GM21529 (cell line): ENCODE measurements around the gene GPX2.
A peak's percentile ranks its signal among the peaks of the same experiment; 100 is the strongest.

Experiments used
- ATAC-seq: cut with Tn5 transposase; IDR thresholded peaks from one replicate; pipeline ENCODE4 v1.9.1; 2021; ENCODE audit not compliant: unreplicated experiment

Gene GPX2

GRCh38 chr14:64942531-64943111, at the start of gene GPX2:
TSS of gene GPX2 (minus strand) at chr14:64942745. CDS start at chr14:64942726, 19 bp downstream.
- ATAC-seq: no peak

GRCh38 chr14:64990939-64991338, 48.4 kb upstream of the GPX2 start:
- no peak for ATAC-seq

GRCh38 chr14:64990296-64990695, 47.8 kb upstream of the GPX2 start:
- no peak for ATAC-seq

- ATAC-seq: no peak
Measured at GRCh38 chr14:64987438-64987767, 44.9 kb upstream of the GPX2 start.

- ATAC-seq: peak; percentile 92
Measured at GRCh38 chr14:64986648-64987437, 44.3 kb upstream of the GPX2 start, which contains the start of gene FNTB. TSS of gene FNTB (plus strand) at chr14:64986895. CDS start at chr14:64986954, 59 bp downstream.

- no peak for ATAC-seq
Measured at GRCh38 chr14:64983439-64984310, 41.1 kb upstream of the GPX2 start.

DNA sequence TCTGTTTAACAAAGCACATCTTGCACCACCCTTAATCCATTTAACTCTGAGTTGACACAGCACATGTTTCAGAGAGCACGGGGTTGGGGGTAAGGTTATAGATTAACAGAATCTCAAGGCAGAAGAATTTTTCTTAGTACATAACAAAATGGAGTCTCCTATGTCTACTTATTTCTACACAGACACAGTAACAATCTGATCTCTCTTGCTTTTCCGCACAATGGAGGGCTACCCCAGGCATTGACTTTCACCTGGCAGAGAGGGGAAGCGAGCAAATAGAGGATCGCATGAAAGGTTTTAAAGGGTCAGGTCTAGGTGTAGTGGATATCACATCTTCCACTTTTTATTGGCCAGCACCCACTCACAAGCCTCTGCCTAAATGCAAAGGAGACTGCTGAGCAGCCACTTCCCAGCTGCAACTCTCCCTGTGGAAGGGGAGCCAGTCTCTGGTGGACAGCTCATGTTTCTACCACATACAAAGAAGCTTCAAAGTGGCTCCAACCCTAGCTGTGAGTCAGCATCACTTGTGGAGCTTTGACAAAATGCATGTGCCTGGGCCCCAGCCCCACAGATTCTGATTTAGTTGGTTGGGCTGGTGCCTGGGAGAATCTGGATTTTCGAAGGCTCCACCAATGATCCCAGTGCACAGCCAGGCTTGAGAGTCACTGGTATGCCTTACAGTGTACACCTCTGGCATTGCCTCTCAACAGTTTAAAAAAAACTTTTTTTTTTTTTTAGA, 37.0 kb upstream of the GPX2 start:
- ATAC-seq: no peak

DNA sequence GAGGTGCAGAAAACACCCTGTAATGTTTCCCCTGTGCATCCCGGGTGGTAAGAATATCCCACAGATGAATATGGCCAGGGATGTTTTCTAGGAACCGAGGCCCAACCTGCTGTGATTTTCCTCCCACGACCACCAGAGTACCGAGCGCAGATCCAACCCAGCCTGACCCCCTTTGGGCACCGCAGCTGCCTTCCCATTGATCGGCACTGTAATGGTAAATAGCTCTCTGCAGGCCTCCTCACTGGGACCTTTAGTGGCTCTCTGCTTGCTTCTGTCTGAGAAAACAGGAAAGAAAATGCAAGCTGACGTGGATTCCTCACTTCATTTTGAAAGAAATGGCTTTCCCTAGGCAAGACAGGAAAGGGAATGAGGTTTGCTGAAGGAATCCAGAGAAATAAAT, 32.0 kb upstream of the GPX2 start:
- ATAC-seq: no peak

DNA sequence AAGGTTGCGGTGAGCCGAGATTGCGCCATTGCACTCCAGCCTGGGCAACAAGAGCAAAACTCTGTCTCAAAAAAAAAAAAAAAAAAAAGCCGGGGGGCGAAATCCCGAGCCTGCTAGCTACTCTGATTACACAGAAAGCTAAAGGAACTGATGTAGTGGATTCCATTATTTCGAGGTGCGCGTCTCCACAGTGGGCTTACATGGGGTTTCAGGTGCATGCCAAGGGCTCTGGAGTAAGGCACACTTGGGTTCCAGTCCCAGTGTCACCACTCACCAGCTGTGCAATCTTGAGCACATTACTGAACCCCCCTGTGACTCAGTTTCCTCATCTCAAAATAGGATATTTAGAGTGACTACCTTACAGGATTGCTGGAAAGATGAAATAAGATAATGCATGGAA, 31.3 kb upstream of the GPX2 start:
- ATAC-seq: no peak

DNA sequence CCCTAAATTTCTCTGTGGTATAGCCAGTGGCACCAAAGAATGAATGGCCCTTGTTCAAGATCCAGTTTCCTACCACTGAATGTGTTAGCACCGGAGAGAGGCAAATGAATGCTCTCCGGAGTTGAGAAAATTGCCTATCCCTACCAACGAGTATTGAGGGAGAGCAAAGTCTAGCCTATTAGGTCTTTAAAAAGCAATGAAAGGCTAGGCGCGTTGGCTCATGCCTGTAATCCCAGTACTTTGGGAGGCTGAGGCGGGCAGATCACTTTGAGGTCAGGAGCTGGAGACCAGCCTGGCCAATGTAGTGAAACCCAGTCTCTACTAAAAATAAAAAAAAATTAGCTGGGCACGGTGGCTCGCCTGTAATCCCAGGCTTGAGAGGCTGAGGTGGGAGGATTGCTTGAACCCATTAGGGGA, 30.5 kb upstream of the GPX2 start:
- ATAC-seq: no peak

DNA sequence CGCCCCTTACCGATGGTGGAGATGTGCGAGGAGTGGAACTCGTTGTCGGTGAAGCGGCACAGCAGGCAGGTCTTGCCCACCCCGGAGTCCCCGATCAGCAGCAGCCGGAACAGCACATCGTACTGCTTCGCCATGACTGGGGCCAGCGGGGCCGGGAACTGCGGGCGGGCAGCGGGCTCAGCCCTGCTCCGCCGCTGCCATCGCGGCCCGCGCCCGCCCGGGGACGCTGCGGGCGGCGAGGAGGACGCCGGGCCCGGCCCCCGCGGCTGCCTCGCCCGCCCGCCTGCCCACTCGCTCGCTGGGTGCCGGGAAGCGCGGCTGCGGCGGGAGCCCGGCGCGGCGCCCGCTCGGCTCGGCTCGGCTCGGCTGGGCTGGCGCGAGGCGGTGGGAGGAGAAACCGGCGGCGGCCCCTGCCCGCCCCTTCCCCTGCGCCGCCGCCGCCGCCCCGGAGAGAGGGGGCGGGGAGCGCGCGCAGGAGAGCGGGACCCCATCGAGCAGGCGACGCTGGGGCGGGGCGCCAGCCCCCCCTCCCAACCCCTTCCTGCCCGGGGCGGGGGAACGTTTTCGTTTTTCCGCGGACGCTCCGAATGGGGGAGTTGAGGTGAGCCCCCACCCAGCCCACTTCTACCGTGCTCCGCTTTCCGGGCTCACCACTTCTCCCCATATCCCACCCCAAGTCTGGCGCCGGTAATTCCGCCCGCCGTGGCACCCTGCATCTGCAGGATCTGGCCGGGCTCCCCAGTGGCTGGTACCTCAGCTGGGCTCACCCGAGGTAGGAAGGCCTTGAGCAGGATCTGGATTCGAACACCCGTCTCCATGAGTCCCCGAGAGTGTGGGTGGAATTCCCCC, 29.6 kb upstream of the GPX2 start, which contains the start of gene RAB15:
TSS of gene RAB15 (minus strand) at position 394 of the 849 bp plus-strand sequence. CDS start at position 134, 260 bp downstream.
- peak; percentile 47 for ATAC-seq

DNA sequence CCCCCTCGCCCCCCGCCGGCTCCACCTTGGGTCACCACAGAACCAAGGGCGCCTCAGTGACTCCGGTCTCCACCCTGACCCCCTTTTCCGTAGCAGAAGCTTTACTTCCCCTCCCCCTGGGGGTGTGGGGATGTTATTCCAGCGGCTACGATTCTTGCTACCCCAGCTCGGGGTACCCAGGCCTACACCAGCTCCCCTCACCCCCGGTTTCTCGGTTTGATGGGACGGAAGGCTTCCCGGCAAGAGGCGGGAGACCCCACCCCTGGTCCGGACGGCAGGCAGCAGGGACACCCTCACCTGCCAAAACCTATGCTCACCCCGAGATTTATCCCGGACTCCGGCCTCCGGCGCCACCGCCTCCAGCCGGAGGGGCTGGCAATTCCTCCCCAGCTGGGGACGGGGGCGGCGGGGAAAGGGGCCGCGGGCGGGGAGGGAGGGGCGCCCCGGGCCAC, 29.0 kb upstream of the GPX2 start:
- no peak for ATAC-seq

DNA sequence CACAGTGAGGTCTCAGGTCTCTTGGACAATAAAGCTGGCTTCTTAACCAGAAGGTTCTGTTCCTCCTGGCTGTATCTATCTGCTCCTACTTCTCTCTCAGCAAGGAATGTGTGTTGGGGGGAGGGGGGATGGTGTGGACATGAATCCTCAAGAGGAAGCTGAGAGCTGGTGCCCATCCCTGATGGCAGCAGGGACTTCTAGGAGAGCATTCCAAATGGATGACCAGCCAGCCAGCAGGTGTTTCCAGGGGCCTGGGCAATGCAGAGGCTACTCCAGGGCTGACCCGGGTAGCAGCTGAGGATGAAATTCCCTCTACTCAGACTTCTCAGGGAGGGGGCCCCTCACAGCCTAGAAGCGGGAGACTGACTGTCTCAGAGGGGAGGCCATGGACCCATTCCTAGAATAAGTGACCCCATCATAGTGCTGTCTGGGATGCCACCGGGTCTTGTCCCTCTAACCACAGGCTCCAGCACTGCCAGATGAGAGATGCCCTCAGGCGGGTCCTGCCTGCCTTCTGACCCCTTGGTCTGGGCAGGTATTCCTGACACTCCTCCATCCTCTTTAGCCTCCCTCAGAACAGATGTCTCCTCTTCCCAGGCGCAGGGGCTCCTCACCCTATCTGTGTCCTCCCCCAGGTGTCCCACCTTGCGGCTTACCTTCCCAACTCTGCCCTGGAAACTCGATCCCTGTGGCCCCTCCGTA, 28.4 kb upstream of the GPX2 start:
- ATAC-seq: no peak

DNA sequence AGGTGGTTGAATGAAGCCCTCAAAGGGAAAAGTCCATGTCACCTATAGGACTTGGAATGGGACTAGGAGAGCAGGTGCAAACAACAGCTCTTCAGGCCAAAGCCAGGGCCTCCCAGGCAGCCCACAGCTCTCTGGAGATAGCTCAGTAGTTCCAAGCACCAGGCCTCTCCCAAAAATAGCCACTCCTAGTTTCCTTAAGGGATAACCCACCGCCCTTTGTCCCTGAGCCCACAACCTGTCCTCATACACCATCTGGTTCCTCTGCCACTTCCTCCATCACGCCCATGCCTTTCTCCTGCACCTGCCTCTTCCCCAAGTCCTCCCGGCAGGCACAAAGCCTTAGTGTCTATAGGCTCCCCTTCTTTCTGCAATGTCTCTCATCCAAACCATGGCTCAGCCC, 27.5 kb upstream of the GPX2 start:
- ATAC-seq: no peak

DNA sequence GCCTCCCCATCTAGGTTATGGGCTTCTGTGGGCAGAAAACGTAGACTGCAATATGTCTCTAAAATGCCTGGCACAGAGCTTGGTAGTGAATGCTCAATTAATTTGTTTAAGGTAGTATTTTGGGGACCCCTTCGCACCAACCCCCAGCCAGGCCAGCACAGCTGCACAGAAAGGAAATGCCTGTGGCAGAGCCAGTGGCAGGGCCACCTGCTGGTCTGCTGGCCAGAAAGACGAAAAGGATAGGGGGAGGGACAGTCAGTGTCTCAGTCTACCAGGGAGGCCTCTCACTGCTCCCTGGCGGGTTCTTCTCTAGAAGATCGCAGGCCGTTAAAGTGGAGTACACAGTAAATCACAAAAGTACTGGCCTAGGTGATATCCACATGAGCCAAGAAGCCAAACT, 26.1 kb upstream of the GPX2 start:
- ATAC-seq: no peak

DNA sequence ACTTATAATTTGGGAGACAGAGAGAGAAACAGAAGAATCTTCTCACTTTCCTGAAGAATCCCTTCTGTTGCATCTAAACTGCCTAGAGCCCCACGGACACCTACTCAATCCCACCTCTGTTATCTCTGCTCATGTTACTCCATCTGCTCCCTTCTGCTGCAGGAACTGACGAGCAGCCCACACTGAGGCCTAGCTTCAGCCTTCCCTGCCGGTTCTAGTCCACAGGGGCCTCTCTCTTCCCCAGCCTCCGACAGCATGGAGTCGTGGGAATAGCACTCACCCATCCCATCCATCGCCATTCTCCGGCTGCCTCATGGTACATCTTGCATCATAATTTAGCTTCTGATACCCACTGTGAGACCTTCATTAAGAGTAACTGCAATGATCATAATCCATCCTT, 25.6 kb upstream of the GPX2 start:
- no peak for ATAC-seq

GRCh38 chr14:64966976-64967375, 24.4 kb upstream of the GPX2 start:
- ATAC-seq: no peak

DNA sequence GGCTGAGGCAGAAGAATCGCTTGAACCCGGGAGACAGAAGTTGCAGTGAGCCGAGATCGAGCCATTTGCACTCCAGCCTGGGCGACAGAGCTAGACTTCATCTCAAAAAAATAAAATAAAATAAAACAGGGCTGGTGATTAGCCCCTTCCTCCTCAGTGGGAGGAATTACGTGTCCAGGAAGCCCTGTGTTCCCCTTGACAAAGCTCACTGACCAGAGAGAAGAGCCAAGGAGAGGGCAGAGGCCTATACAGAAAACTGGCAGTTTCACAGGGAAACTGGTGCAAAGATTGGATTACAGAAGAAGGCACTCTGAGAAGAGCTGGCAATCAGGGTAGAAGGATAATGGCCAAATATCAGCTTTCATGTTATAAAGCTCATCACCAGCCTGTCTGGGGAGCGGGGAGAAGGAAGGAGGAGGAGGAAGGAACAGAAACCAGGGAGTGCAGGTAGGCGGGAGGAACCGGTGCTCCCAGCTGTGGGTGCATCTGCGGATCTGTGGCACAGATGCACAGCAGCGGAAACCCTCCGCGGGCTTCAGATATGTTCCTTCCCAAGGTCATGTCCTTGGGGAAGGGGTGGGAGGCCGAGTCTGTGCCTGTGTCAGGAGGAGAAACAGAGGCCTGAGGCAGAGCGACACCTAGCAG, 22.9 kb upstream of the GPX2 start:
- no peak for ATAC-seq

GRCh38 chr14:64963611-64964010, 21.1 kb upstream of the GPX2 start:
- ATAC-seq: no peak
